ENCODE measurements around the gene GNG12. TPM values are rescaled to one million over a fixed set of nuclear protein-coding genes. Genes with fewer than 3 reads are reported as not detected.

GNG12 gene
- total RNA-seq, 2 donors from 2014 or later, result 49.4 to 61.5 TPM

DNA sequence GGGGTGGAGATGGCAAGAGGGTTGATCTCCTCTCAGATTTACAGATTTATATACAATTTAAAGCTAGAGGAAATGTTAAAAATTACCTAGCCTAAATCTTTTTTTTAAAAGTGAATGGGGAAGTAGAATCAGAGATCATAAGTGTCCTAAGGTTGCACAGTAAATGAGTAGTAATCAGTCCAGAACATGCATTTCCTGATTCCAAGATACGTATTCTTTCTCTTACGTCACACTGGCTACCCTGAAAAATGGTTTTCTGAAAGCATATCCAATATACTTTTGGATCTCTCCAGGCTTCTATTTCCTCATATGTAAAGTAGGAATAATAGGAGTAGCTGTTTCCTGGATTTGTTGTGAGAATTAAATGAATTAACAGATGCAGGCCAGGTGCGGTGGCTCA is 136.6 kb downstream of the GNG12 start:
- TF ChIP-seq, protein P1, sequence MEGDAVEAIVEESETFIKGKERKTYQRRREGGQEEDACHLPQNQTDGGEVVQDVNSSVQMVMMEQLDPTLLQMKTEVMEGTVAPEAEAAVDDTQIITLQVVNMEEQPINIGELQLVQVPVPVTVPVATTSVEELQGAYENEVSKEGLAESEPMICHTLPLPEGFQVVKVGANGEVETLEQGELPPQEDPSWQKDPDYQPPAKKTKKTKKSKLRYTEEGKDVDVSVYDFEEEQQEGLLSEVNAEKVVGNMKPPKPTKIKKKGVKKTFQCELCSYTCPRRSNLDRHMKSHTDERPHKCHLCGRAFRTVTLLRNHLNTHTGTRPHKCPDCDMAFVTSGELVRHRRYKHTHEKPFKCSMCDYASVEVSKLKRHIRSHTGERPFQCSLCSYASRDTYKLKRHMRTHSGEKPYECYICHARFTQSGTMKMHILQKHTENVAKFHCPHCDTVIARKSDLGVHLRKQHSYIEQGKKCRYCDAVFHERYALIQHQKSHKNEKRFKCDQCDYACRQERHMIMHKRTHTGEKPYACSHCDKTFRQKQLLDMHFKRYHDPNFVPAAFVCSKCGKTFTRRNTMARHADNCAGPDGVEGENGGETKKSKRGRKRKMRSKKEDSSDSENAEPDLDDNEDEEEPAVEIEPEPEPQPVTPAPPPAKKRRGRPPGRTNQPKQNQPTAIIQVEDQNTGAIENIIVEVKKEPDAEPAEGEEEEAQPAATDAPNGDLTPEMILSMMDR (IDR thresholded peaks at IDR 0.05), result no peak
- TF ChIP-seq POLR2A (IDR thresholded peaks at IDR 0.05) (no peak), POLR2AphosphoS5 (IDR thresholded peaks at IDR 0.05) (no peak)
- DNase-seq (ENCODE audit: low spot score), result no peak
- intact Hi-C loops (cut with DNase I), result no loop called here
- Histone ChIP-seq H3K4me3 (no peak overlapping the region), H3K27ac (no peak overlapping the region), H3K36me3 (no peaks in the 10 kb centered on the region), H3K27me3 (replicated peaks; ENCODE audit: insufficient read depth) (no peaks in the 10 kb centered on the region), H3K9me3 (no peaks in the 10 kb centered on the region), H3K4me1 (replicated peaks) (no peaks in the 10 kb centered on the region)
- WGBS, result 85% methylated on average over 3 of the region's 3 CpGs

- DNase-seq (ENCODE audit: low spot score), result no peak
- Histone ChIP-seq H3K27ac (no peak overlapping the region), H3K4me3 (no peak overlapping the region), H3K36me3 (no peaks in the 10 kb centered on the region), H3K9me3 (no peaks in the 10 kb centered on the region), H3K27me3 (replicated peaks; ENCODE audit: insufficient read depth) (no peaks in the 10 kb centered on the region), H3K4me1 (replicated peaks) (no peaks in the 10 kb centered on the region)
- intact Hi-C loops (cut with DNase I), result no loop called here
- 78% methylated on average over 2 of the region's 2 CpGs for whole genome bisulfite sequencing
- TF ChIP-seq, protein P1 (IDR thresholded peaks at IDR 0.05), result no peak
- TF ChIP-seq POLR2A (IDR thresholded peaks at IDR 0.05) (no peak), POLR2AphosphoS5 (IDR thresholded peaks at IDR 0.05) (no peak)
Observed at GRCh38 chr1:67695963-67696362, 137.3 kb downstream of the GNG12 start.

GRCh38 chr1:67691712-67692111 is 141.6 kb downstream of the GNG12 start:
- intact Hi-C loops (cut with DNase I), result no loop called here
- TF ChIP-seq POLR2AphosphoS5 (IDR thresholded peaks at IDR 0.05), result no peak
- no peak for TF ChIP-seq POLR2A (IDR thresholded peaks at IDR 0.05)
- TF ChIP-seq, protein P1 (IDR thresholded peaks at IDR 0.05), result no peak
- no peak for DNase-seq (ENCODE audit: low spot score)
- Histone ChIP-seq H3K4me1 (replicated peaks) (no peaks in the 10 kb centered on the region), H3K36me3 (no peaks in the 10 kb centered on the region), H3K9me3 (no peaks in the 10 kb centered on the region), H3K27ac (no peak overlapping the region), H3K4me3 (no peak overlapping the region), H3K27me3 (replicated peaks; ENCODE audit: insufficient read depth) (no peaks in the 10 kb centered on the region)

GRCh38 chr1:67690411-67690810 is 142.9 kb downstream of the GNG12 start:
- H3K4me1 ChIP-seq (replicated peaks), result no peaks in the 10 kb centered on the region
- WGBS, result 83% methylated on average over 2 of the region's 2 CpGs

GRCh38 chr1:67690018-67690363 is 143.3 kb downstream of the GNG12 start:
- DNase-seq (ENCODE audit: low spot score), result no peak
- no peak overlapping the region for H3K4me3 ChIP-seq
- intact Hi-C loops (cut with DNase I), result no loop called here
- H3K9me3 ChIP-seq, result no peaks in the 10 kb centered on the region
- H3K27ac ChIP-seq, result no peak overlapping the region
- no peaks in the 10 kb centered on the region for H3K27me3 ChIP-seq (replicated peaks; ENCODE audit: insufficient read depth)
- no peak for TF ChIP-seq POLR2AphosphoS5 (IDR thresholded peaks at IDR 0.05)
- TF ChIP-seq, protein P1 (IDR thresholded peaks at IDR 0.05), result no peak
- no peak for TF ChIP-seq POLR2A (IDR thresholded peaks at IDR 0.05)
- no peaks in the 10 kb centered on the region for H3K4me1 ChIP-seq (replicated peaks)
- no peaks in the 10 kb centered on the region for H3K36me3 ChIP-seq

More at GRCh38 chr1:67690411-67690810, 142.9 kb downstream of the GNG12 start:
- Histone ChIP-seq H3K4me3 (no peak overlapping the region), H3K9me3 (no peaks in the 10 kb centered on the region), H3K36me3 (no peaks in the 10 kb centered on the region), H3K27me3 (replicated peaks; ENCODE audit: insufficient read depth) (no peaks in the 10 kb centered on the region), H3K27ac (no peak overlapping the region)
- no peak for DNase-seq (ENCODE audit: low spot score)
- intact Hi-C loops (cut with DNase I), result no loop called here
- TF ChIP-seq POLR2AphosphoS5 (IDR thresholded peaks at IDR 0.05), result no peak
- TF ChIP-seq POLR2A (IDR thresholded peaks at IDR 0.05), result no peak

All from prostate gland (tissue), 2 donors.